ENCODE data around the gene EYA4.

The EYA4 gene

GRCh38 chr6:133227344-133227743 is 13.8 kb upstream of the EYA4 start:
- H3K9me3 ChIP-seq (ENCODE audit: control insufficient read depth, insufficient read depth, low read length): no peaks in the 10 kb centered on the region
- H3K4me1 ChIP-seq (ENCODE audit: insufficient read depth, low read length): no peaks in the 10 kb centered on the region
- H3K36me3 ChIP-seq (ENCODE audit: insufficient read depth, low read length): no peaks in the 10 kb centered on the region
- no peak overlapping the region for H3K9ac ChIP-seq (ENCODE audit: low read depth, low read length)

DNA sequence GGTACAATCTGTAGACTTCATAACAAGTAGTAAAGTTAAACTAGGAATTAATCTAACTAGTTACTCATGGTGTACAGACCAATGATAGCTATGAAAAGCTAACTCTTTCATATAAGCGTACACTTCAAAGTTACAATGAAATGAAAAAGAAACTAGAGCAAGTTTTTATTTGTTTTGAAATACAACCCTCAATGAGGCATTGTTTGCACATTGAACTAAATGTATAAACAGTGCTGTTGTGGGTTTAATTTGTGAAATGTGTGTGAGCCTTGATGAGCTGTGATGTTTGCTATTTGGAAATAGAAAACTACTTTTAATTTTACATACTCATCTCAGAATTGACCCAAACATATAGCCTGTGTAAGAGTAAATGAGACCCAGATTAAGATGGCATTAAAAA is 11.1 kb upstream of the EYA4 start:
- no peak overlapping the region for H3K9ac ChIP-seq (ENCODE audit: low read depth, low read length)
- no peaks in the 10 kb centered on the region for H3K36me3 ChIP-seq (ENCODE audit: insufficient read depth, low read length)
- H3K9me3 ChIP-seq (ENCODE audit: control insufficient read depth, insufficient read depth, low read length): no peaks in the 10 kb centered on the region
- no peaks in the 10 kb centered on the region for H3K4me1 ChIP-seq (ENCODE audit: insufficient read depth, low read length)

- no peaks in the 10 kb centered on the region for H3K9me3 ChIP-seq (ENCODE audit: control insufficient read depth, insufficient read depth, low read length)
These were observed 5.9 kb upstream of the EYA4 start for GRCh38 chr6:133235221-133235620.

GRCh38 chr6:133236932-133237331 is 4.2 kb upstream of the EYA4 start:
- H3K4me1 ChIP-seq (ENCODE audit: insufficient read depth, low read length): no peaks in the 10 kb centered on the region
- H3K9ac ChIP-seq (ENCODE audit: low read depth, low read length): no peak overlapping the region
- no peaks in the 10 kb centered on the region for H3K9me3 ChIP-seq (ENCODE audit: control insufficient read depth, insufficient read depth, low read length)
- no peaks in the 10 kb centered on the region for H3K36me3 ChIP-seq (ENCODE audit: insufficient read depth, low read length)

More at GRCh38 chr6:133235221-133235620, 5.9 kb upstream of the EYA4 start:
- H3K9ac ChIP-seq (ENCODE audit: low read depth, low read length): no peak overlapping the region
- no peaks in the 10 kb centered on the region for H3K36me3 ChIP-seq (ENCODE audit: insufficient read depth, low read length)
- no peaks in the 10 kb centered on the region for H3K4me1 ChIP-seq (ENCODE audit: insufficient read depth, low read length)

GRCh38 chr6:133240511-133241085 is 559 bp upstream of the EYA4 start:
- Histone ChIP-seq H3K4me1 (ENCODE audit: insufficient read depth, low read length) (peaks cover 4% of the 10 kb centered on the region; the same call in 1 of the 2 replicates), H3K36me3 (ENCODE audit: insufficient read depth, low read length) (no peaks in the 10 kb centered on the region), H3K9ac (ENCODE audit: low read depth, low read length) (peak overlapping the region; percentile 47; the same call in 1 of the 2 replicates), H3K9me3 (ENCODE audit: control insufficient read depth, insufficient read depth, low read length) (no peaks in the 10 kb centered on the region)

- Histone ChIP-seq H3K4me1 (ENCODE audit: insufficient read depth, low read length) (peaks cover 4% of the 10 kb centered on the region; the same call in 1 of the 2 replicates), H3K9ac (ENCODE audit: low read depth, low read length) (peak overlapping the region; percentile 47), H3K9me3 (ENCODE audit: control insufficient read depth, insufficient read depth, low read length) (no peaks in the 10 kb centered on the region), H3K36me3 (ENCODE audit: insufficient read depth, low read length) (no peaks in the 10 kb centered on the region)
These were observed 912 bp downstream of the EYA4 start for GRCh38 chr6:133241901-133242636.

DNA sequence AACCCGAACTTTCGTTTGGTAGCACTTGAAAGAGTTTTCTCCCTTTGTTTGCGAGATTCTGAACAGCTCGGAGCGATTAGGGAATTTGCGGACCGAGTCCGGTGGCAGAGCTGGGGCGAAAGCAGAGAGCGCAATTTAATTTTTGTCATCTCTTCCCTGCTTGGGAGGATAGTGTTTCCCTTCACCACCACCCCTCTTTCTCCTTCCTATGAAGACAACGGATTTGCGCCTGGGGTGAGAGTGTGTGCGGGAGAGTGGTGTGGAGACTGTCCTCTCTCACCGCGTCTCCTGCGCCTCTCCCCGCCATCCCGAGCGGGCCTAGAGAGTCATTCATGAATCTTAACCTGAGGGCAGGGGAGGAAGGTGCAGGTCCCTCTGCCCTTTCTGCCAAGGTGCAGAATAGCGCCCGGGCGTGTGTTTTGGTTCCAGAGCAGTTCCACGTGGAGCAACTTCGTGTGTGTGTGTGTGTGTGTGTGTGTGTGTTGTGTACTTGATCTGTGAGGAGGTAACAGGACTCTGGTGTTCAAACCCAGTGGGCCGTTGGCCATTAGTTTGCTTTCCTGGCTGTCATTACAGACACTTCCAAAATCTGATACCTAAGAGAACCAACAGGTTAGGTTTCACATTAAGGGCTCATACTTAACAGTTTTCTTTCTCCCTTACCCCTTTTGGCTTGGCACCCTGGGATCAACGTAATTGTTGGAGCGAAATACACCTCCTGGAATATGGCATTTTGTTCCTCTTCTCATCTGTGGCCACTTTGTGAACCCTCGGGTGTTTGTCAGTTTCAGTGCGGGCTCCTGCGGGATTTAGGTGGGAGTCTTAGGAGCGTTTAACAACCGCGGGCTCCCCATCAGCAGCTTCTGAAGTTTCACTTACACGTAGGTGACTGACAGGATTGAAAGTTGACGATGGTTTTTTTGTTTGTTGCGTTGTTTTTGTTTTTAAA is 1.8 kb downstream of the EYA4 start:
- Histone ChIP-seq H3K9me3 (ENCODE audit: control insufficient read depth, insufficient read depth, low read length) (no peaks in the 10 kb centered on the region), H3K36me3 (ENCODE audit: insufficient read depth, low read length) (no peaks in the 10 kb centered on the region), H3K4me1 (ENCODE audit: insufficient read depth, low read length) (peaks cover 4% of the 10 kb centered on the region; the same call in 1 of the 2 replicates), H3K9ac (ENCODE audit: low read depth, low read length) (peak overlapping the region; percentile 47; the same call in 1 of the 2 replicates)

DNA sequence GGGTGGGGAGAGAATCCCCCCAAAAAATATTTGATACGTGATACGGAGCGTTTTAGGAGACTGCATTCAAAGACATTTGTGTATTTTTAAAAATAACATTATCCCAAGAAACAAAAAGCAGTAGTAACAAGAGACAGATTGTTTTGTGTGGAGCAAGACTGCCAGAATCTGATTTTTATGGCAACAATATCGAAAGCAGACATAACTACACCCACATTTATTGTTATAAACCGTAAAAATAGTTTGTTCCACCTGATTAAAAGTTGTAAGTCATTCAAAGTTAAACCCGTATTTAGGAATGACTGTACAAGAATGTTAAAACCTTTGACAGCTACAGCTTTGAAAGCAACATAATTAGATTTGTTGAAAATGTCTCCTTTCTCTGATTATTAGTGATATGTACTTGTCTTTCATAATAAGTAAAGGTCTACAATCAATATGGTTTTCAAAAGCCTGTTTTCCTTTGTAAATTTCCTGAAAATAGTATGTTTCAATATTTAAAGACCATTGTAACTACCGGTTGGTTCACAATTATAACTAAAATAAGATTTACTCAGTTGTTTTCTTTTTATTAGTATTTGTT is 2.7 kb downstream of the EYA4 start:
- H3K9ac ChIP-seq (ENCODE audit: low read depth, low read length): no peak overlapping the region
- no peaks in the 10 kb centered on the region for H3K9me3 ChIP-seq (ENCODE audit: control insufficient read depth, insufficient read depth, low read length)
- H3K36me3 ChIP-seq (ENCODE audit: insufficient read depth, low read length): no peaks in the 10 kb centered on the region
- peaks cover 4% of the 10 kb centered on the region; the same call in 1 of the 2 replicates for H3K4me1 ChIP-seq (ENCODE audit: insufficient read depth, low read length)

- H3K9me3 ChIP-seq (ENCODE audit: control insufficient read depth, insufficient read depth, low read length): no peaks in the 10 kb centered on the region
- H3K36me3 ChIP-seq (ENCODE audit: insufficient read depth, low read length): no peaks in the 10 kb centered on the region
- H3K9ac ChIP-seq (ENCODE audit: low read depth, low read length): no peak overlapping the region
- peaks cover 4% of the 10 kb centered on the region; the same call in 1 of the 2 replicates for H3K4me1 ChIP-seq (ENCODE audit: insufficient read depth, low read length)
These were observed 3.4 kb downstream of the EYA4 start for GRCh38 chr6:133244519-133244918.

DNA sequence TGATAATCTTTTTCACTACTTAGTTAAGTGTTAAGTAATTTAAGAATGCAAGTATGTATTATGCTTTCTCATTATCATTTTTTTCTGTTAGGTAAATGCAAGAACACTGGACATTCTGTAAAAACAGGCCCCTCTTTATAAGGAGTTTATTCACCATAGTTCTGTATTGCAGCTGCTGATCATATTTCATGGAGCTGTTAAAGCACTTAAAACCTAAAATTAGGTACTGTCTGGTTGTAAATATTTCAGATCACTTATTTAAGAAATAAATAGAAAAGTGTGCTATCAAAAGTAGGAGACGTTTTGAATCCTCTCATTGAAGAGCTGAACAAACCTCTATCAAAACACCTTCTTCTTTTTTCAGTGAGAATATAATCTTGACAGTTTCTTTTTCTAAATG is 3.9 kb downstream of the EYA4 start:
- Histone ChIP-seq H3K36me3 (ENCODE audit: insufficient read depth, low read length) (no peaks in the 10 kb centered on the region), H3K9ac (ENCODE audit: low read depth, low read length) (no peak overlapping the region), H3K4me1 (ENCODE audit: insufficient read depth, low read length) (peaks cover 4% of the 10 kb centered on the region; the same call in 1 of the 2 replicates), H3K9me3 (ENCODE audit: control insufficient read depth, insufficient read depth, low read length) (no peaks in the 10 kb centered on the region)

DNA sequence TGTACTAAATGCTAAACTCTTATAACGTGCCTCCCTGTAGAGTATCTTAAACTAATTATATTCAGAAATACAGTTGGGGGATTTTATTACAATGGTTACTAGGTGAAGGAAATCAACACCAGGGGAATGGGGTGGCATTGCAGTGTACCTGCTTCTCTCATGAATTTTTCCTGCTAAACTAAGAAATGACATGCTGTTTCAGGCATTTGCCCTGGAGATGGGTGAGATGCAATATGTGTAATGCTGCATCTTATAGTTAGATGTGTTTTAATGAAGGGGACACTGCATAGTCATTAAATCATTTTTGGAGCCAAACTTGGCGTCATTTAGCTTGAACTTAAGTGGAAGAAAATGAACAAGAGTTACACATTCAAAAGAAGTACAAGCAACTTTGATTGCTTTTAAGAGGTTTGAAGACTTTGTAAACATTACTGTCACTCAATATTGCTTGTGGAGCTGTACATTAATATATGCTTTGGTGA is 4.3 kb downstream of the EYA4 start:
- Histone ChIP-seq H3K36me3 (ENCODE audit: insufficient read depth, low read length) (no peaks in the 10 kb centered on the region), H3K9me3 (ENCODE audit: control insufficient read depth, insufficient read depth, low read length) (no peaks in the 10 kb centered on the region), H3K4me1 (ENCODE audit: insufficient read depth, low read length) (peaks cover 4% of the 10 kb centered on the region; the same call in 1 of the 2 replicates), H3K9ac (ENCODE audit: low read depth, low read length) (no peak overlapping the region)

GRCh38 chr6:133247581-133247980 is 6.4 kb downstream of the EYA4 start:
- H3K36me3 ChIP-seq (ENCODE audit: insufficient read depth, low read length): no peaks in the 10 kb centered on the region
- H3K9me3 ChIP-seq (ENCODE audit: control insufficient read depth, insufficient read depth, low read length): no peaks in the 10 kb centered on the region
- H3K9ac ChIP-seq (ENCODE audit: low read depth, low read length): no peak overlapping the region
- H3K4me1 ChIP-seq (ENCODE audit: insufficient read depth, low read length): peaks cover 4% of the 10 kb centered on the region; the same call in 1 of the 2 replicates

GRCh38 chr6:133248241-133249001 is 7.3 kb downstream of the EYA4 start:
- Histone ChIP-seq H3K4me1 (ENCODE audit: insufficient read depth, low read length) (no peaks in the 10 kb centered on the region), H3K36me3 (ENCODE audit: insufficient read depth, low read length) (no peaks in the 10 kb centered on the region), H3K9me3 (ENCODE audit: control insufficient read depth, insufficient read depth, low read length) (no peaks in the 10 kb centered on the region), H3K9ac (ENCODE audit: low read depth, low read length) (no peak overlapping the region)
